GM18502 (cell line): ENCODE measurements around the gene TMEM178A.
A peak's percentile ranks its signal among the peaks of the same experiment; 100 is the strongest.

Experiments
- ATAC-seq: cut with Tn5 transposase; IDR thresholded peaks from one replicate; pipeline ENCODE4 v1.9.1; 2021; ENCODE audit warnings: mild to moderate bottlenecking; ENCODE audit not compliant: unreplicated experiment, poor library complexity

TMEM178A gene

DNA sequence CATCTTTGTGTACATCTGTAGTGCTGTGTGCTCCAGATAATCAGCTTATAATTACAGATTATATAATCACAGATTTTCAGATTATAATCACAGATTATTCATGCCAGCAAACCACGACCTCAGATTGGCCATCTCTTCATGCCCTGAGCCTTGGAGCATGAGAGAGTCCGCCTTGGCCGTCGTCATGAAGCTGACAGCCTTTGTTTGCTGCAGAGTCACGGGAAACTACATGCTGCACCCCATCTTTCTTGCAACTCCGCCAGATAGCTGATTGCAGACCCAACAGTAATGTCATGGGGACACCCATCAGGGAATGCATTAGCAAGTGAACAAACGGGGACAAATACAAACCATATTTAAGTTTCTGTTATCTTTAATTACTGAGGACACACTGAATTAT is 7.3 kb downstream of the TMEM178A start:
- no peak for ATAC-seq

GRCh38 chr2:39676342-39676741 is 10.6 kb downstream of the TMEM178A start:
- ATAC-seq, result no peak

DNA sequence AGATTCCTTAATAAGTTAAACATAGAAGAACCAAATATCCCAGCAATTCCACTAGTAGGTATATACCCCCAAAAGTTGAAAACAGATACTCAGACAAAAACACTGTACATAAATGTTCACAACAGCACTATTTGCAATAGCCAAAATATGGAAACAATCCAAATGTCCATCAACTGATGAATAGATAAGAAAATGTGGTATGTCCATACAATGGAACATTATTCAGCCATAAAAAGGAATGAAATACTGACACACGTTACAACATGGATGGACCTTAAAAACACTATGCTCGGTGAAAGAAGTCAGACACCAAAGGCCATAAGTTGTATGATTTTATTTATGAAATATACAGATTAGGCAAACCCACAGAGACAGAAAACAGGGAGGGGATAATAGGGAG is 12.5 kb downstream of the TMEM178A start:
- ATAC-seq, result no peak

GRCh38 chr2:39679805-39680204 is 14.1 kb downstream of the TMEM178A start:
- no peak for ATAC-seq

- ATAC-seq, result peak; percentile 50
These were observed 16.5 kb downstream of the TMEM178A start for GRCh38 chr2:39682066-39682692.

- no peak for ATAC-seq
These were observed 17.4 kb downstream of the TMEM178A start for GRCh38 chr2:39683022-39683699.

DNA sequence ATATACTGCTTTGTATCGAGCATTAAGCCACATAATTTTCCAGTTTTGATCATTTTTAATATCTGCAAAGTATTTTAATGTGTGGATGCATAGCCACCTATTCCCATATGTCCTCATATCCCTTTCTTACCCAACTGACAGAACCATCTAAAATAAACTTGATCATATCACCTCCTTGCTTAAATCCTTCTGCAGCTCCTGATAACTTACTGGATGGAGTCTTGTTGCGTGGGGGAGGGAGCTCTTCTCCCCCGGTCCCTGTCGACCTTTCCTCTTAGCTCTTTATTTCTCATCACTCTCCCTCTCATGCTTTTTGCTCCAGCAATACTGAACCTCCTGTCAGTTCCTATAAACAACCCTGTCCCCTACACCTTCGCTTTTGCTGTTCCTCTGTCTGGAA is 18.7 kb downstream of the TMEM178A start:
- no peak for ATAC-seq

GRCh38 chr2:39685126-39685525 is 19.4 kb downstream of the TMEM178A start:
- no peak for ATAC-seq

GRCh38 chr2:39686456-39686855 is 20.7 kb downstream of the TMEM178A start:
- no peak for ATAC-seq

- ATAC-seq, result no peak
These were observed 22.5 kb downstream of the TMEM178A start for GRCh38 chr2:39688181-39688580.

DNA sequence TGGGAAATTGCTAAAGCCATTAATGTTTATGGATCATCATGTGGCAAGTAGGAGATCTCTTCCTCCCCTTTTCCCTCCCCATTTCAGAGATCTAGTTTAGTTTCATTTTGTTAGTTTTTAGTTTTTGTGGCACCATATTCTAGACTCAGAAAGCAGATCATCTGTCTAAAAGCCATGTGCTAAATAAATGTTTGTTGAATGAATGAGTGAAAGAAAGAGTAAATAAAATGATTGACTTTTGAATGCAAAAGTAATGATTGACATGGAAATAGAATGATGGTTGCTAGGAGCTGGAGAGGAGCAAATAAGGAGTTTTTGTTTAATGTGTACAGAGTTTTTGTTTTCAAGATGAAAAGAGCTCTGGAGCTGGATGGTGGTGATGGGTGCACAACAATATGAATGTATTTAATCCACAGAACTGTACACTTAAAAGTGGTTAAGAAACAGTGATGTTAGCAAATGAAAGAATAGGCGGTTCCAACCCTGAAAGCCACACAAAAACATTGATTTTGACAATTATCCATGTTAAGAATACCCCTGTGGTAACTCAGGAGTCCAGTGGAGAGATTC is 23.6 kb downstream of the TMEM178A start:
- no peak for ATAC-seq

- ATAC-seq, result no peak
These were observed 24.2 kb downstream of the TMEM178A start for GRCh38 chr2:39689876-39690275.

DNA sequence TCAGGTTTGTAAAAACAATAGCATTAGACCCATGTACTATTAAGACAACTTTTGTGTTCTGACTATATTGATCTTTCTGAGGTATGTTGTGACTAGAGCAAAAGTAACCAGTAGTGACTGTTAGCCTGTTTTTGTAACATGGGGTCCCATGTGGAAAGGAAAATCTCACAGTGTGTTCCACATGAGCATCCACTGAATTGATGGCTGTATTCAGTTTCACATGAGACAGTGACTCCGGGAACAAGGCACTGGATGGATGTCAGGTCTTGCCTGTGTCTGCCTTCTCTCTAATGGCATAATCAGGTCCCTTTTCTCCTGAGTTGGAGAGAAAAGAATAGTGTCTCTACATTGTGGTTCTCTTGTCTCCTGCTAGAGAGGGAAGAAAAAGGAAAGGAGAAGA is 27.5 kb downstream of the TMEM178A start:
- ATAC-seq, result no peak

- ATAC-seq, result no peak
These were observed 30.4 kb downstream of the TMEM178A start for GRCh38 chr2:39696101-39696553.

- no peak for ATAC-seq
These were observed 31.1 kb downstream of the TMEM178A start for GRCh38 chr2:39696838-39697237.

DNA sequence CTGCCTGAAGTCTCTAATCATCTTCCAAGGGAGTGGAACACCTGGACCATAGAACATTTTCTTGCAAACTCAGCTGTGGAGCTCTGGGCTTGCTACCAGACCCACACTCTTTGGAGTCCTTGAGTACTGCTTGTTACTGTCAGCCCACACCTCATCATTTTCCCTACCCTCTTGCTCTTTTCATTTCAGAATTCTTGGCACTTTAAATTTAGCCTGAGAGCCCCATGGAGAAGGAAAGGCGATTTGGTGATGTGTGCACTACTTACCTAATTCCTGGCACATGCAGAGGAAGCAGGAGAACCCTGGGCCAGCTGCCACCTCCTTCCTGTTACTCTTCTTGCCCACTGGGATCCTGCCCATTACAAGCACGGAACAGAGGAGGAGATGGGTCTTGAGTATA is 31.7 kb downstream of the TMEM178A start:
- no peak for ATAC-seq

DNA sequence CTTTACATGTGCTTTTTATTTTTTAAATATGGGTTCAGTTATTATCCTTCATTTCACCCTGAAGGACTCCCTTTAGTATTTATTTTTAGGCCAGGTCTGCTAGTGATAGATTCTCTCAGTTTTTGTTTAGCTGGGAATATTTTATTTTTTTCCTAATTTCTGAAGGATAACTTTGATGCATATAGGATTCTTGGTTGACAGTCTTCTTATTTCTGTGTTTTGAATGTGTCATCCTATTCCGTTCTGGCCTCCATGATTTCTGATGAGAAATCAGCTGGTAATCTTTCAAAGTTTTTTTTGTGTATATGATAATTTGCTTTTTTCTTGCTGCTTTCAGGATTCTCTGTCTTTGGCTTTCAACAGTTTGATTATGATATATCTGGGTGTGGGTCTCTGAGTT is 35.4 kb downstream of the TMEM178A start:
- ATAC-seq, result no peak

DNA sequence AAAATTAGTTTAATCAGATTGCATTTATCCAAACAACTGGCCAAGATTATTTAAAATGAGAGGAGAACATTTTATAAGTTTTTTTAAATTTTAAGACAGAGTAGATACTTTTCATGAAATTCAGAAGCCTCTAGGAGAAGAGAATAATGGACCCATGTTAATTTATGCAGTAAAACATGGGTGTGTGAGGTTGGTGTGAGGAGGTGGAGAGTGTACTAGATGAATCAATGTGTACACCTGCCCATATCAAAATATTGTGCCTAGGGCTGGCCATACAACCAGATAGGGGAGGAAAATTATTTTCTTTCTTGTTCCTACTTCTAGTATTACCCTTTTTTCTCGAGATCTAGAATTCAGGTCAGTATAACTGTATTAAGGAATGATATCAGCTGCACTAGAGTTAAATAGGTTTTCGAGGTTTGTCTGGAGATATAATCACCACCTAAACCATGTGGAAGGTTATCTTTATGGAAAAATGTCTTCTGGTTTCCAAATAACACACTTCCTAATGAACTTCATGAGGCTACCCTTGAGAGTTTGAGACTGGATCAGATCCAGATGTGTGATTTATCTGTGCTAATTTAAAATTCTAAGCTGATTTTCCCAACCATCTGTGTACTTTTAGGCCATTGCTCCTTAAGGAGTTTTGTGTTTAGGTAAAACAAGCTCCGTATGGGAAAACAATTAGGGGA is 37.6 kb downstream of the TMEM178A start:
- no peak for ATAC-seq

DNA sequence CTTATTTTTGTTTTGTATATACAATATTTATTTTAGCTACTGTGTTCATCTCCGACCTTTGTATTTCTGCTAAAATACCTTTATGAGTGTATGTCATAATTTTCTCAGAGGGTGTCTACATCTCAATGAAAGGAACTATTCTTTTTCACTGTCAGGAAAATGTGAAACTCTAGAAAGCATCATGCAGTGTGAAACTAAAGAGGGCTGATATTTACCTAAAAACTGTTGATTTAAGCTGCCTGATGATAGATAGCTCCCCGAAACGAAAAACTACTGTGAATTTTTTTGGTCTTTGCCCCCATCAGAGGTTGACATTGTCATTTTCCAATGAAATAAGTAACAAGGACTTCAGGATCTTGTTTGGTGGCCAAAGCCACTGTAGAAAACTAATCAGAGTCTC is 38.8 kb downstream of the TMEM178A start:
- ATAC-seq, result no peak

DNA sequence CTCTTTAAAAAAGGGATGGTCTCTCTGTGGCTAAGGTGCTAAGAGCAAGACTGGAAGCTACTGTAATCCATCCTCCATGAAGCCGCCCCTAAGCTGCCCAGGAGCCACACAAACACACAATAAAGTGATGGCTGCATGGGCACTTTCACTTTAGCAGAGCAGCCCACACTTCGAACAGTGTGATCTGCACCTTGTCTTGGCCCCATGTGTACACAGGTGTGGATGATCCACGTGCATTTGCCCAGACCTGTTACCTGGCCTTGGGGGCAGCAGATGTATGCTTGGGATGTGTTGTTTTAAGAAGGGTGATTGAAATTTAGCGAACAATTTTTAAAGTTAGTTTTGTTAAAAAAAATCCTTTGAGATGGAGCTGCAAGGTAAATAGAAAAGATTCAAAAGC is 39.9 kb downstream of the TMEM178A start:
- ATAC-seq, result no peak

DNA sequence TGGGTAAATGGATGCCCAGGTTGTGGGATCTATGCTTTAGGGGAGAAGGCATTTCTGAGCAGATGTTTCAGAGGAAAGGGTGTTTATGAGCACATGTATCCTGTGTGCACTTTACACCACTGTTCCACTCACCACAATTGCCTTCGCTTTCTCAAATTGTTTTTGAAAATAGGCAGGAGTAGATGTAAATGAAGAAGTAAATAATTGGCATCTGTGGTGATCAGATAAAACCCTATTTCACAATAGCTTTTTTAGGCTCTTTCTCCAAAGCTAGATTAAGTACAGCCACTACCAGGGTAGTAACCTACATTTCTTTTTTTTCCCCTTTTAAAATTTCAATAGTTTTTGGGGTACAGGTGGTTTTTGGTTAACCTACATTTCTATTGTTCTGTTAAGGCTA is 40.6 kb downstream of the TMEM178A start:
- no peak for ATAC-seq
